SK-N-SH treated with all-trans-retinoic acid at 6 μM for 48 hours (cell line): Measurements from ENCODE around the gene ATP9A.
"Not testable (repeated sequence)": the region's sequence is repeated elsewhere in the genome, so short reads cannot be mapped to it uniquely, and the experiment has no call there.

Experiments used
- ATAC-seq: fragments of 200-7000 bp; cut with Tn5 transposase; 3 replicates; pipeline ENCODE4 v1.9.1; 2020; ENCODE audit warnings: mild to moderate bottlenecking, moderate library complexity
- ARNTL ChIP-seq: fragments of 450-650 bp; formaldehyde crosslinking; IDR thresholded peaks from 2 replicates; pipeline ENCODE4 v1.5.0; 2020; ENCODE audit warnings: low read depth, mild to moderate bottlenecking, moderate library complexity, borderline replicate concordance
- BACH2 ChIP-seq: fragments of 250-450 bp; sonication (Bioruptor Pico); IDR thresholded peaks from 2 replicates; pipeline ENCODE4 v1.9.0; 2021; ENCODE audit warnings: mild to moderate bottlenecking, borderline replicate concordance
- CSDC2 ChIP-seq: fragments of 250-450 bp; sonication (Bioruptor Pico); IDR thresholded peaks from 2 replicates; pipeline ENCODE4 v1.5.0; 2020; ENCODE audit warnings: mild to moderate bottlenecking, moderate library complexity
- ESRRG ChIP-seq: fragments of 250-450 bp; sonication (Bioruptor Pico); IDR thresholded peaks from 2 replicates; pipeline ENCODE4 v1.6.1; 2021; ENCODE audit warnings: mild to moderate bottlenecking
- OSR1 ChIP-seq: fragments of 250-450 bp; sonication (Bioruptor Pico); IDR thresholded peaks from 2 replicates; pipeline ENCODE4 v1.8.0; 2022; ENCODE audit warnings: moderate library complexity, mild to moderate bottlenecking, inconsistent platforms
- SNAI2 ChIP-seq: fragments of 250-450 bp; sonication (Bioruptor Pico); IDR thresholded peaks from 2 replicates; pipeline ENCODE4 v1.5.0; 2020; ENCODE audit warnings: mild to moderate bottlenecking, moderate library complexity
- TOX ChIP-seq: fragments of 250-450 bp; sonication (Bioruptor Pico); IDR thresholded peaks from 2 replicates; pipeline ENCODE4 v1.8.0; 2021; ENCODE audit warnings: mild to moderate bottlenecking, moderate library complexity, borderline replicate concordance
- ZC3H10 ChIP-seq: fragments of 250-450 bp; sonication (Bioruptor Pico); IDR thresholded peaks from 2 replicates; pipeline ENCODE4 v1.5.1; 2021; ENCODE audit warnings: mild to moderate bottlenecking, moderate library complexity
- ZFP3 ChIP-seq: fragments of 250-450 bp; sonication (Bioruptor Pico); IDR thresholded peaks from 2 replicates; pipeline ENCODE4 v1.5.0; 2020; ENCODE audit warnings: mild to moderate bottlenecking, moderate library complexity
- ZNF565 ChIP-seq: fragments of 450-650 bp; formaldehyde crosslinking; conservative IDR thresholded peaks from 2 replicates; pipeline ENCODE4 v1.5.0; 2020; ENCODE audit warnings: low read depth, mild to moderate bottlenecking, moderate library complexity
- ZNF70 ChIP-seq: fragments of 450-650 bp; formaldehyde crosslinking; IDR thresholded peaks from 2 replicates; pipeline ENCODE4 v1.5.0; 2020; ENCODE audit warnings: mild to moderate bottlenecking, moderate library complexity
- ZNF8 ChIP-seq: fragments of 450-650 bp; formaldehyde crosslinking; IDR thresholded peaks from 2 replicates; pipeline ENCODE4 v1.5.0; 2020; ENCODE audit warnings: mild to moderate bottlenecking, moderate library complexity
- TF ChIP-seq, protein P1 (sequence below): fragments of 250-450 bp; sonication (Bioruptor Pico); IDR thresholded peaks from 2 replicates; pipeline ENCODE4 v1.8.0; 2020; ENCODE audit warnings: mild to moderate bottlenecking, moderate library complexity, borderline replicate concordance
- TF ChIP-seq, protein P2 (sequence below): fragments of 250-450 bp; sonication (Bioruptor Pico); IDR thresholded peaks from 2 replicates; pipeline ENCODE4 v1.8.0; 2021; ENCODE audit warnings: low read depth, mild to moderate bottlenecking, moderate library complexity, borderline replicate concordance
- TF ChIP-seq, protein P3 (sequence below): fragments of 250-450 bp; sonication (Bioruptor Pico); IDR thresholded peaks from 2 replicates; pipeline ENCODE4 v1.5.1; 2020; ENCODE audit warnings: low read depth, mild to moderate bottlenecking, moderate library complexity
- TF ChIP-seq, protein P4 (sequence below): fragments of 250-450 bp; sonication (Bioruptor Pico); IDR thresholded peaks from 2 replicates; pipeline ENCODE4 v1.5.1; 2021; ENCODE audit warnings: mild to moderate bottlenecking, moderate library complexity

ATP9A gene

DNA sequence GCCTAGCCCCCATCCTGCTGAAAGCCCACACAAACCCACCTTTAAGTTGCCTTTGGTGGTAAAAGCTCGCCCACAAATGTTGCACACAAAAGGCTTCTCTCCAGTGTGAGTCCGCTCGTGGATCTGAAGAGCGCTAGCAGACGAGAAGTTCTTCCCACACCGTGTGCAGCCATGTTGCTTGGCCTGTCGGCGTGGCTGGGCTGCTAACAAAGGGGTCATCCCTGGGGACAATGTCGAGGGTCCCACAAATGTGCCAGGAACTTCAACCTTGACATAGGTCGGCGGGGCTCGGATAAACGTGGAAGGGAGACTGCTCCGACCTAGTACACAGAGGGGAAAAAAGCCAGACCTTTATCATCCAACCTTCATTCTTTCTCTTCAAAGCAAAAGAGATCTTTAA is 20.6 kb upstream of the ATP9A start:
- ATAC-seq, result no peak
- no peak for TF ChIP-seq TOX
- TF ChIP-seq, protein P1, sequence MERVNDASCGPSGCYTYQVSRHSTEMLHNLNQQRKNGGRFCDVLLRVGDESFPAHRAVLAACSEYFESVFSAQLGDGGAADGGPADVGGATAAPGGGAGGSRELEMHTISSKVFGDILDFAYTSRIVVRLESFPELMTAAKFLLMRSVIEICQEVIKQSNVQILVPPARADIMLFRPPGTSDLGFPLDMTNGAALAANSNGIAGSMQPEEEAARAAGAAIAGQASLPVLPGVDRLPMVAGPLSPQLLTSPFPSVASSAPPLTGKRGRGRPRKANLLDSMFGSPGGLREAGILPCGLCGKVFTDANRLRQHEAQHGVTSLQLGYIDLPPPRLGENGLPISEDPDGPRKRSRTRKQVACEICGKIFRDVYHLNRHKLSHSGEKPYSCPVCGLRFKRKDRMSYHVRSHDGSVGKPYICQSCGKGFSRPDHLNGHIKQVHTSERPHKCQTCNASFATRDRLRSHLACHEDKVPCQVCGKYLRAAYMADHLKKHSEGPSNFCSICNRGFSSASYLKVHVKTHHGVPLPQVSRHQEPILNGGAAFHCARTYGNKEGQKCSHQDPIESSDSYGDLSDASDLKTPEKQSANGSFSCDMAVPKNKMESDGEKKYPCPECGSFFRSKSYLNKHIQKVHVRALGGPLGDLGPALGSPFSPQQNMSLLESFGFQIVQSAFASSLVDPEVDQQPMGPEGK (CRISPR knock-in tag), result no peak

DNA sequence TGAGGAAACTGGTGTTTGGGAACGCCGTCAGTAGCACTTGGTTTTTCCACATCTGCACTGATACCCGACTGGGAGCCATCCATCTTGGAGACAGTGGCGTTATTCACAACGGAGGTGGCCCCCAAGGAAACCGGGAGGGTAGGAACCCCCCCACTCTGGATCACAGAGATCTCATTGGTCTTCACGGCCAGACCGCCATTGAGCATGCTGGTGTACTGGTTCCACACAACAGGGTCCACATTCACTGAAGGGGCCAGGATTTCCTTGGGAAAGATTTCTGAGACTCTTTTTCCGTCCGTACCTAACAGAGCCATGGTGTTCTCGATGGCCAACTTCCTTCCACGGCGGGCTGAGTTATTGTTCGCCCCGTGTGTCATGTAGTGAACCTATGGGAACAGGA is 16.1 kb upstream of the ATP9A start:
- TF ChIP-seq, protein P2, sequence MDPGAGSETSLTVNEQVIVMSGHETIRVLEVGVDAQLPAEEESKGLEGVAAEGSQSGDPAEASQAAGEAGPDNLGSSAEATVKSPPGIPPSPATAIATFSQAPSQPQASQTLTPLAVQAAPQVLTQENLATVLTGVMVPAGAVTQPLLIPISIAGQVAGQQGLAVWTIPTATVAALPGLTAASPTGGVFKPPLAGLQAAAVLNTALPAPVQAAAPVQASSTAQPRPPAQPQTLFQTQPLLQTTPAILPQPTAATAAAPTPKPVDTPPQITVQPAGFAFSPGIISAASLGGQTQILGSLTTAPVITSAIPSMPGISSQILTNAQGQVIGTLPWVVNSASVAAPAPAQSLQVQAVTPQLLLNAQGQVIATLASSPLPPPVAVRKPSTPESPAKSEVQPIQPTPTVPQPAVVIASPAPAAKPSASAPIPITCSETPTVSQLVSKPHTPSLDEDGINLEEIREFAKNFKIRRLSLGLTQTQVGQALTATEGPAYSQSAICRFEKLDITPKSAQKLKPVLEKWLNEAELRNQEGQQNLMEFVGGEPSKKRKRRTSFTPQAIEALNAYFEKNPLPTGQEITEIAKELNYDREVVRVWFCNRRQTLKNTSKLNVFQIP (CRISPR knock-in tag), result no peak
- no peak for TF ChIP-seq ZNF8 (CRISPR knock-in tag)
- TF ChIP-seq, protein P1 (CRISPR knock-in tag), result no peak
- no peak for TF ChIP-seq BACH2 (CRISPR knock-in tag)
- TF ChIP-seq SNAI2 (CRISPR knock-in tag), result no peak
- TF ChIP-seq ZNF70 (CRISPR knock-in tag), result no peak
- TF ChIP-seq, protein P3, sequence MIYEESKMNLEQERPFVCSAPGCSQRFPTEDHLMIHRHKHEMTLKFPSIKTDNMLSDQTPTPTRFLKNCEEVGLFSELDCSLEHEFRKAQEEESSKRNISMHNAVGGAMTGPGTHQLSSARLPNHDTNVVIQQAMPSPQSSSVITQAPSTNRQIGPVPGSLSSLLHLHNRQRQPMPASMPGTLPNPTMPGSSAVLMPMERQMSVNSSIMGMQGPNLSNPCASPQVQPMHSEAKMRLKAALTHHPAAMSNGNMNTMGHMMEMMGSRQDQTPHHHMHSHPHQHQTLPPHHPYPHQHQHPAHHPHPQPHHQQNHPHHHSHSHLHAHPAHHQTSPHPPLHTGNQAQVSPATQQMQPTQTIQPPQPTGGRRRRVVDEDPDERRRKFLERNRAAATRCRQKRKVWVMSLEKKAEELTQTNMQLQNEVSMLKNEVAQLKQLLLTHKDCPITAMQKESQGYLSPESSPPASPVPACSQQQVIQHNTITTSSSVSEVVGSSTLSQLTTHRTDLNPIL (CRISPR knock-in tag), result no peak
- TF ChIP-seq ARNTL (CRISPR knock-in tag), result no peak
- no peak for TF ChIP-seq ZNF565 (CRISPR knock-in tag)
- TF ChIP-seq ZC3H10 (CRISPR knock-in tag), result no peak
- no peak for TF ChIP-seq ESRRG (CRISPR knock-in tag)
- no peak for TF ChIP-seq ZFP3 (CRISPR knock-in tag)
- ATAC-seq, result no peak

DNA sequence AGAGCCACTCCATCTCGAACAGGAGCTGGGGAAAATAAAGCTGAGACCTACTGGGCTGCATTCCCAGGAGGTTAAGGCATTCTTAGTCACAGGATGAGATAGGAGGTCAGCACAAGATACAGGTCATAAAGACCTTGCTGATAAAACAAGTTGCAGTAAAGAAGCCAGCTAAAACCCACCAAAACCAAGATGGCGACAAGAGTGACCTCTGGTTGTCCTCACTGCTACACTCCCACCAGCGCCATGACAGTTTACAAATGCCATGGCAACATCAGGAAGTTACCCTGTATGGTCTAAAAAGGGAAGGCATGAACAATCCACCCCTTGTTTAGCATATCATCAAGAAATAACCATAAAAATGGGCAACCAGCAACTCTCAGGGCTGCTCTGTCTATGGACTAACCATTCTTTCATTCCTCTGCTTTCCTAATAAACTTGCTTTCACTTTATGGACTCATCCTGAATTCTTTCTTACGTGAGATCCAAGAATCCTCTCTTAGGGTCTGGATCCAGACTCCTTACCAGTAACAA is 10.1 kb upstream of the ATP9A start:
- not testable (repeated sequence) for ATAC-seq

DNA sequence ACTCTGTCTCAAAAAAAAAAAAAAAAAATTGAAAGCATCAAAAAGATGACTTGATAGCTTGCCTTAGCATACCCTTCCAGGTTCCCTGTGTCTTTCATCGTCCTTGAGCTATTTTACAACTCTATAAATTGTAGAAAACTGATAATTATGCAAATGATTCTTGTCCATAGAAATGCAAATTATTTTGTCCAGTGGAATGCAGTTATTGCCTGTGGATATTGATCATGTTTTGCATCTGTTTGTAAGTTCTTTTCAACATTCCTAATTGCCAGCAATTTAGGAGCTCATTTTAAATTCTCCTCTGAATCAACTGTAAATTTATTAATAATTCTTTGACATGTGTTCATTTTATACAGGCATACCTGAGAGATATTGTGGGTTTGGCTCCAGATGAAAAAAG is 7.1 kb upstream of the ATP9A start:
- no peak for ATAC-seq
- TF ChIP-seq, protein P4, sequence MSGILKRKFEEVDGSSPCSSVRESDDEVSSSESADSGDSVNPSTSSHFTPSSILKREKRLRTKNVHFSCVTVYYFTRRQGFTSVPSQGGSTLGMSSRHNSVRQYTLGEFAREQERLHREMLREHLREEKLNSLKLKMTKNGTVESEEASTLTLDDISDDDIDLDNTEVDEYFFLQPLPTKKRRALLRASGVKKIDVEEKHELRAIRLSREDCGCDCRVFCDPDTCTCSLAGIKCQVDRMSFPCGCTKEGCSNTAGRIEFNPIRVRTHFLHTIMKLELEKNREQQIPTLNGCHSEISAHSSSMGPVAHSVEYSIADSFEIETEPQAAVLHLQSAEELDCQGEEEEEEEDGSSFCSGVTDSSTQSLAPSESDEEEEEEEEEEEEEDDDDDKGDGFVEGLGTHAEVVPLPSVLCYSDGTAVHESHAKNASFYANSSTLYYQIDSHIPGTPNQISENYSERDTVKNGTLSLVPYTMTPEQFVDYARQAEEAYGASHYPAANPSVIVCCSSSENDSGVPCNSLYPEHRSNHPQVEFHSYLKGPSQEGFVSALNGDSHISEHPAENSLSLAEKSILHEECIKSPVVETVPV, result no peak
- TF ChIP-seq ARNTL (CRISPR knock-in tag) (no peak), BACH2 (CRISPR knock-in tag) (no peak), ESRRG (CRISPR knock-in tag) (no peak), ZFP3 (CRISPR knock-in tag) (no peak), CSDC2 (CRISPR knock-in tag) (no peak), OSR1 (no peak), SNAI2 (CRISPR knock-in tag) (no peak)
- TF ChIP-seq, protein P1 (CRISPR knock-in tag), result no peak
- TF ChIP-seq, protein P3 (CRISPR knock-in tag), result no peak
